SK-N-SH treated with all-trans-retinoic acid at 6 μM for 48 hours (cell line): ENCODE measurements around the gene SLC43A3.

Experiments
- ATAC-seq: fragments of 200-7000 bp; cut with Tn5 transposase; 3 replicates; pipeline ENCODE4 v1.9.1; 2020; ENCODE audit warnings: mild to moderate bottlenecking, moderate library complexity
- BACH2 ChIP-seq: fragments of 250-450 bp; sonication (Bioruptor Pico); IDR thresholded peaks from 2 replicates; pipeline ENCODE4 v1.9.0; 2021; ENCODE audit warnings: mild to moderate bottlenecking, borderline replicate concordance
- CSDC2 ChIP-seq: fragments of 250-450 bp; sonication (Bioruptor Pico); IDR thresholded peaks from 2 replicates; pipeline ENCODE4 v1.5.0; 2020; ENCODE audit warnings: mild to moderate bottlenecking, moderate library complexity
- ESRRG ChIP-seq: fragments of 250-450 bp; sonication (Bioruptor Pico); IDR thresholded peaks from 2 replicates; pipeline ENCODE4 v1.6.1; 2021; ENCODE audit warnings: mild to moderate bottlenecking
- GLIS3 ChIP-seq: fragments of 250-450 bp; sonication (Bioruptor Pico); IDR thresholded peaks from 2 replicates; pipeline ENCODE4 v1.5.0; 2020; ENCODE audit warnings: mild to moderate bottlenecking, moderate library complexity
- ISL1 ChIP-seq: fragments of 250-450 bp; sonication (Bioruptor Pico); IDR thresholded peaks from 2 replicates; pipeline ENCODE4 v2.1.2; 2022; ENCODE audit warnings: mild to moderate bottlenecking, moderate library complexity
- OSR1 ChIP-seq: fragments of 250-450 bp; sonication (Bioruptor Pico); IDR thresholded peaks from 2 replicates; pipeline ENCODE4 v1.8.0; 2022; ENCODE audit warnings: moderate library complexity, mild to moderate bottlenecking, inconsistent platforms
- PATZ1 ChIP-seq: fragments of 250-450 bp; sonication (Bioruptor Pico); IDR thresholded peaks from 2 replicates; pipeline ENCODE4 v1.8.0; 2020; ENCODE audit warnings: mild to moderate bottlenecking, moderate library complexity, borderline replicate concordance
- PPARA ChIP-seq: fragments of 250-450 bp; sonication (Bioruptor Pico); IDR thresholded peaks from 2 replicates; pipeline ENCODE4 v1.5.0; 2020; ENCODE audit warnings: mild to moderate bottlenecking, borderline replicate concordance
- RARB ChIP-seq: fragments of 250-450 bp; sonication (Bioruptor Pico); IDR thresholded peaks from 2 replicates; pipeline ENCODE4 v1.8.0; 2021; ENCODE audit warnings: mild to moderate bottlenecking, moderate library complexity
- SNAI2 ChIP-seq: fragments of 250-450 bp; sonication (Bioruptor Pico); IDR thresholded peaks from 2 replicates; pipeline ENCODE4 v1.5.0; 2020; ENCODE audit warnings: mild to moderate bottlenecking, moderate library complexity
- TCF4 ChIP-seq: fragments of 250-450 bp; sonication (Bioruptor Pico); IDR thresholded peaks from 2 replicates; pipeline ENCODE4 v1.8.0; 2021; ENCODE audit warnings: mild to moderate bottlenecking, moderate library complexity, borderline replicate concordance
- TOX ChIP-seq: fragments of 250-450 bp; sonication (Bioruptor Pico); IDR thresholded peaks from 2 replicates; pipeline ENCODE4 v1.8.0; 2021; ENCODE audit warnings: mild to moderate bottlenecking, moderate library complexity, borderline replicate concordance
- ZC3H10 ChIP-seq: fragments of 250-450 bp; sonication (Bioruptor Pico); IDR thresholded peaks from 2 replicates; pipeline ENCODE4 v1.5.1; 2021; ENCODE audit warnings: mild to moderate bottlenecking, moderate library complexity
- ZFP3 ChIP-seq: fragments of 250-450 bp; sonication (Bioruptor Pico); IDR thresholded peaks from 2 replicates; pipeline ENCODE4 v1.5.0; 2020; ENCODE audit warnings: mild to moderate bottlenecking, moderate library complexity
- ZFP30 ChIP-seq: fragments of 450-650 bp; formaldehyde crosslinking; IDR thresholded peaks from 2 replicates; pipeline ENCODE4 v1.5.0; 2022; ENCODE audit warnings: mild to moderate bottlenecking, moderate library complexity
- ZNF565 ChIP-seq: fragments of 450-650 bp; formaldehyde crosslinking; conservative IDR thresholded peaks from 2 replicates; pipeline ENCODE4 v1.5.0; 2020; ENCODE audit warnings: low read depth, mild to moderate bottlenecking, moderate library complexity
- ZNF70 ChIP-seq: fragments of 450-650 bp; formaldehyde crosslinking; IDR thresholded peaks from 2 replicates; pipeline ENCODE4 v1.5.0; 2020; ENCODE audit warnings: mild to moderate bottlenecking, moderate library complexity
- ZNF8 ChIP-seq: fragments of 450-650 bp; formaldehyde crosslinking; IDR thresholded peaks from 2 replicates; pipeline ENCODE4 v1.5.0; 2020; ENCODE audit warnings: mild to moderate bottlenecking, moderate library complexity
- TF ChIP-seq, protein P1 (sequence below): fragments of 250-450 bp; sonication (Bioruptor Pico); IDR thresholded peaks from 2 replicates; pipeline ENCODE4 v1.8.0; 2021; ENCODE audit warnings: low read depth, mild to moderate bottlenecking, moderate library complexity, borderline replicate concordance
- TF ChIP-seq, protein P2 (sequence below): fragments of 250-450 bp; sonication (Bioruptor Pico); IDR thresholded peaks from 2 replicates; pipeline ENCODE4 v1.5.1; 2020; ENCODE audit warnings: low read depth, mild to moderate bottlenecking, moderate library complexity

SLC43A3 gene

DNA sequence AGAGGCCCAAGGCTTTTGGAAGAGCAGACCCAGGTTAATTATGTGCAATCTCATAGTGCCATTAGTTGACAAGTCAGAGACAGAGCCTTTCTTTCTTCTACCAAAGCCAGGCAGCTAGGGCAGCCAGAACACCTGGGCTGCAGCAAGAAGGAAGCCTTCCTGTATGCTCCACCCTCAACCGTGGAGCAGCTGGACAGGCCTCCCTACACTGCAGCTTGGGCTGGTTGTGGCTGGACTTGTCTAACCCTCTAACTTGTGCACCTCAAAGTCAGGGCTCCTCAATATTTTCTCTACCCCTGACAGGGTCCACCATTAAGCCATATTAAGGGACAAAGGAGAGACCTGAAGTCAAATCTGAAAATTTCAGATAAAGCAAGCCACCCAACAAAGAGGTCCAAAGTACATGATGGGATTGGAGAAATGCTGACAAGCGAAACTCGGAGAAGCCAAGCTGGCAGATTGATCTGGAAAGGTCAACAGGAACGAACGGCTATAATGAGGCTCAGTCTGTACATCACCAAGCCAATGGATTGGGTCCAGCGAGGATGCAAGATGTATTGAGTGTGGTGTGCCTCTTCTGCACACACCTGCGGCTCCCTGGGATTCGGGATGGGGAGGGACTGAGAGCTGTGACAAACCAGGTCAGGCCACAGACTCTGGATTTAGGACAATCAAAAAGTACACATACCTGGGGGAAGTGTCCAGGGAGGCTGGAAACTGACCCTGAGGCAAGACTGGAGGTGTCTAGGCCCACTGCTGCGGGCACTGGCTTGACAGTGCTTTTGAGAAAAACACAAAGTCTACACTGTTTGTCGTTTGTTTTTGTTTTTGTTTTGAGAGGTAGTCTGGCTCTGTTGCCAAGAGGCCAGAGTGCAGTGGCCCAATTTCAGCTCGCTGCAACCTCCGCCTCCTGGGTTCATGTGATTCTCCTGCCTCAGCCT lies 11.7 kb upstream of the SLC43A3 start:
- TF ChIP-seq OSR1 (CRISPR knock-in tag) = no peak
- TF ChIP-seq, protein P1, sequence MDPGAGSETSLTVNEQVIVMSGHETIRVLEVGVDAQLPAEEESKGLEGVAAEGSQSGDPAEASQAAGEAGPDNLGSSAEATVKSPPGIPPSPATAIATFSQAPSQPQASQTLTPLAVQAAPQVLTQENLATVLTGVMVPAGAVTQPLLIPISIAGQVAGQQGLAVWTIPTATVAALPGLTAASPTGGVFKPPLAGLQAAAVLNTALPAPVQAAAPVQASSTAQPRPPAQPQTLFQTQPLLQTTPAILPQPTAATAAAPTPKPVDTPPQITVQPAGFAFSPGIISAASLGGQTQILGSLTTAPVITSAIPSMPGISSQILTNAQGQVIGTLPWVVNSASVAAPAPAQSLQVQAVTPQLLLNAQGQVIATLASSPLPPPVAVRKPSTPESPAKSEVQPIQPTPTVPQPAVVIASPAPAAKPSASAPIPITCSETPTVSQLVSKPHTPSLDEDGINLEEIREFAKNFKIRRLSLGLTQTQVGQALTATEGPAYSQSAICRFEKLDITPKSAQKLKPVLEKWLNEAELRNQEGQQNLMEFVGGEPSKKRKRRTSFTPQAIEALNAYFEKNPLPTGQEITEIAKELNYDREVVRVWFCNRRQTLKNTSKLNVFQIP (CRISPR knock-in tag) = no peak
- TF ChIP-seq, protein P2, sequence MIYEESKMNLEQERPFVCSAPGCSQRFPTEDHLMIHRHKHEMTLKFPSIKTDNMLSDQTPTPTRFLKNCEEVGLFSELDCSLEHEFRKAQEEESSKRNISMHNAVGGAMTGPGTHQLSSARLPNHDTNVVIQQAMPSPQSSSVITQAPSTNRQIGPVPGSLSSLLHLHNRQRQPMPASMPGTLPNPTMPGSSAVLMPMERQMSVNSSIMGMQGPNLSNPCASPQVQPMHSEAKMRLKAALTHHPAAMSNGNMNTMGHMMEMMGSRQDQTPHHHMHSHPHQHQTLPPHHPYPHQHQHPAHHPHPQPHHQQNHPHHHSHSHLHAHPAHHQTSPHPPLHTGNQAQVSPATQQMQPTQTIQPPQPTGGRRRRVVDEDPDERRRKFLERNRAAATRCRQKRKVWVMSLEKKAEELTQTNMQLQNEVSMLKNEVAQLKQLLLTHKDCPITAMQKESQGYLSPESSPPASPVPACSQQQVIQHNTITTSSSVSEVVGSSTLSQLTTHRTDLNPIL (CRISPR knock-in tag) = no peak
- no peak for TF ChIP-seq BACH2 (CRISPR knock-in tag)
- TF ChIP-seq GLIS3 (CRISPR knock-in tag) = no peak
- no peak for TF ChIP-seq ZFP30 (CRISPR knock-in tag)
- TF ChIP-seq RARB (CRISPR knock-in tag) = no peak
- TF ChIP-seq TCF4 (CRISPR knock-in tag) = no peak
- no peak for TF ChIP-seq SNAI2
- no peak for ATAC-seq

GRCh38 chr11:57436031-57436430 lies 9.1 kb upstream of the SLC43A3 start:
- ATAC-seq = no peak
- TF ChIP-seq PPARA (no peak), ZFP30 (CRISPR knock-in tag) (no peak), RARB (CRISPR knock-in tag) (no peak), ZNF8 (CRISPR knock-in tag) (no peak), CSDC2 (no peak), ZFP3 (CRISPR knock-in tag) (no peak), BACH2 (CRISPR knock-in tag) (no peak), PATZ1 (no peak), TOX (CRISPR knock-in tag) (no peak), GLIS3 (CRISPR knock-in tag) (no peak), ZC3H10 (CRISPR knock-in tag) (no peak), SNAI2 (no peak), OSR1 (CRISPR knock-in tag) (no peak)
- TF ChIP-seq, protein P2 (CRISPR knock-in tag) = no peak

DNA sequence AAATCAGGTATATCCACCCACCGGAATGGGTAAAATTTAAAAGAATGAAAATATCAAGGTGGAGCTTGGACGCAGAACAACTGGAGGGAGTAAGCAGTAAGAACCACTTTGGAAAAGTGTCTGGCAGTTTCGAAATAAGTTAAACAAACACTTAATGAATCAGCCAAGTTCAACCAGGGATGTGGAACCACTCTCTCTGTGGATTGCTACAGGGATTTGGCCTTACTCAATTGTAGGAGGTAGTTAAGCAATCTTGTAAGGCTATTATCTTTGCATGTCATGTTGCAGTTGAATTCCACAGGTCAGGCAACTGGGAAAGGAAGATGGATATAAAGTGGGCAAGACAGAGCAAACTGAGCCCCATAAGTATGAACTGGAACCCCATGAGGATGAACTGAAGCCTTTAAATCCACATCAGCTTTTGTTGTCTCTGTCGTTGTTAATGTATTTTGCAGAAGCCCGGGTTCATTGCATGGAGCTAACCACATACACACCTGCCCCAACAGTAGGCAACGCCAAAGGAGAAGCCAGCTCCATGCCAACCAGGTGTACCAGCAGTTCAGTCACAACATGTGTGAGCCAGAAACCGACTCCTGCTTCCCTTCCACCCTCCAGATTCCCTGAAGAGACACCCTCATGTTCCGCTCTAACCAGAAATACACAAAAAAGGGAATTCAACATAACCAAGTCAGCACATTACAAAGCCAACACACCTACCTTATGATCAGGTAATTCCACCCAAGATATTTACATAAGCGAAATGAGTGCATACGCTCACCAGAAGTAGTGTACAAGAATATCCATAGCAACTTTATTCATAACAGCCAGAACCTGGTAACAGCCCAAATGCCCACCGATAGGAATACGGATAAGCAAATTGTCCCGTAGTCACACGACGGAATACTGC lies 8.0 kb upstream of the SLC43A3 start:
- TF ChIP-seq ZNF8 (CRISPR knock-in tag) (no peak), ZNF70 (no peak), ESRRG (CRISPR knock-in tag) (no peak), PPARA (no peak), TOX (CRISPR knock-in tag) (no peak), ZFP3 (CRISPR knock-in tag) (no peak), ZNF565 (CRISPR knock-in tag) (no peak), OSR1 (CRISPR knock-in tag) (no peak), ZFP30 (CRISPR knock-in tag) (no peak), ISL1 (no peak), GLIS3 (CRISPR knock-in tag) (no peak), BACH2 (CRISPR knock-in tag) (no peak), SNAI2 (no peak)
- TF ChIP-seq, protein P2 (CRISPR knock-in tag) = no peak
- TF ChIP-seq, protein P1 (CRISPR knock-in tag) = no peak
- ATAC-seq = no peak
